Ureter (tissue), 1 donor: ENCODE measurements around the gene PLEKHA7. TPM values are rescaled to one million over a fixed set of nuclear protein-coding genes. Genes with fewer than 3 reads are reported as not detected.
"Not testable (repeated sequence)": the region's sequence is repeated elsewhere in the genome, so short reads cannot be mapped to it uniquely, and the experiment has no call there.

Source experiments
- DNase-seq: peaks from one replicate; pipeline ENCODE4 v3.0.0-alpha.2; 2020; ENCODE audit warnings: low spot score
- total RNA-seq: library from RNA; stranded (reverse); gene quantifications from one replicate; pipeline ENCODE4 v1.2.4, GENCODE V29; 2023
- donor health status: DM: yes; HTN: yes; CAD: no.

Gene PLEKHA7
- total RNA-seq, 1 donor from 2014 or later: 94.4 TPM

GRCh38 chr11:17012179-17012578 lies 2.0 kb downstream of the PLEKHA7 start:
- DNase-seq: no peak

GRCh38 chr11:17010851-17011420 lies 3.3 kb downstream of the PLEKHA7 start:
- no peak for DNase-seq

GRCh38 chr11:17008099-17008498 lies 6.1 kb downstream of the PLEKHA7 start:
- no peak for DNase-seq

- DNase-seq: no peak
These were observed 8.6 kb downstream of the PLEKHA7 start for GRCh38 chr11:17005646-17006045.

GRCh38 chr11:17004486-17005148 lies 9.6 kb downstream of the PLEKHA7 start:
- no peak for DNase-seq

GRCh38 chr11:17003426-17003825 lies 10.8 kb downstream of the PLEKHA7 start:
- no peak for DNase-seq

GRCh38 chr11:17002543-17002942 lies 11.7 kb downstream of the PLEKHA7 start:
- no peak for DNase-seq

GRCh38 chr11:17001806-17002205 lies 12.4 kb downstream of the PLEKHA7 start:
- no peak for DNase-seq

GRCh38 chr11:17000987-17001386 lies 13.2 kb downstream of the PLEKHA7 start:
- DNase-seq: no peak

GRCh38 chr11:17000253-17000652 lies 14.0 kb downstream of the PLEKHA7 start:
- DNase-seq: not testable (repeated sequence)

- no peak for DNase-seq
These were observed 15.1 kb downstream of the PLEKHA7 start for GRCh38 chr11:16999116-16999515.

GRCh38 chr11:16997624-16998023 lies 16.6 kb downstream of the PLEKHA7 start:
- no peak for DNase-seq

- DNase-seq: no peak
These were observed 20.7 kb downstream of the PLEKHA7 start for GRCh38 chr11:16993495-16993894.

GRCh38 chr11:16992846-16993245 lies 21.4 kb downstream of the PLEKHA7 start:
- no peak for DNase-seq

GRCh38 chr11:16989554-16989953 lies 24.7 kb downstream of the PLEKHA7 start:
- DNase-seq: no peak

GRCh38 chr11:16987205-16987568 lies 27.0 kb downstream of the PLEKHA7 start:
- peak; percentile 71 for DNase-seq

GRCh38 chr11:16986434-16987204 lies 27.6 kb downstream of the PLEKHA7 start:
- DNase-seq: peak; percentile 89

- DNase-seq: no peak
These were observed 28.9 kb downstream of the PLEKHA7 start for GRCh38 chr11:16985297-16985696.

GRCh38 chr11:16984229-16984628 lies 30.0 kb downstream of the PLEKHA7 start:
- no peak for DNase-seq

GRCh38 chr11:16982809-16983208 lies 31.4 kb downstream of the PLEKHA7 start:
- DNase-seq: no peak

GRCh38 chr11:16982256-16982671 lies 31.9 kb downstream of the PLEKHA7 start:
- DNase-seq: peak; percentile 55

- no peak for DNase-seq
These were observed 32.5 kb downstream of the PLEKHA7 start for GRCh38 chr11:16981651-16982194.
